PC-9 (cell line): Measurements from ENCODE around the gene C18orf32. TPM values are rescaled to one million over a fixed set of nuclear protein-coding genes. Genes with fewer than 3 reads are reported as not detected.

ENCODE experiments used
- BruUV-seq: library from RNA; stranded (reverse); fragments of 400-500 nt; replicated peaks from 2 replicates; lab custom pipeline; 2021; lab: Mats Ljungman, UMichigan
- CTCF ChIA-PET: fragments of 300-600 bp; sonication (Branson Sonifier 250); formaldehyde crosslinking; loops from one replicate; lab custom pipeline; 2022; ENCODE audit warnings: antibody characterized with exemption; lab: Charles Lee
- POLR2A ChIA-PET: fragments of 300-600 bp; sonication (Branson Sonifier 250); formaldehyde crosslinking; loops from one replicate; lab custom pipeline; 2022; ENCODE audit warnings: antibody characterized with exemption; ENCODE audit not compliant: unreplicated experiment; lab: Charles Lee
- DNase-seq, 2 experiments: peaks; one replicate each; pipeline versions ENCODE4 v3.0.0 to v3.0.0-alpha.2; 2015 to 2022; ENCODE audit warnings: mixed read lengths in 1 of 2
- H2AFZ ChIP-seq: fragments of 200-600 bp; sonication (generic); 2 replicates; pipeline ENCODE4 v1.8.1; 2017; ENCODE audit warnings: antibody characterized with exemption
- H3F3A ChIP-seq: fragments of 200-600 bp; sonication (generic); 2 replicates; pipeline ENCODE4 v1.8.1; 2017; ENCODE audit warnings: antibody characterized with exemption, mild to moderate bottlenecking, low read depth; ENCODE audit not compliant: insufficient read depth
- H3K27ac ChIP-seq: fragments of 200-600 bp; sonication (generic); 2 replicates; pipeline ENCODE4 v1.6.1; 2016; ENCODE audit warnings: mixed run types
- H3K27me3 ChIP-seq: fragments of 200-600 bp; sonication (generic); 2 replicates; pipeline ENCODE4 v1.6.1; 2016; ENCODE audit warnings: low read depth, mixed run types; ENCODE audit not compliant: insufficient read depth
- H3K36me3 ChIP-seq: fragments of 200-600 bp; sonication (generic); 2 replicates; pipeline ENCODE4 v1.6.1; 2016; ENCODE audit warnings: low read depth, mixed run types
- H3K4me1 ChIP-seq: fragments of 200-600 bp; sonication (generic); replicated peaks from 2 replicates; pipeline ENCODE4 v1.6.1; 2016; ENCODE audit warnings: mixed run types; ENCODE audit not compliant: insufficient read depth
- H3K4me2 ChIP-seq: fragments of 200-600 bp; sonication (generic); 2 replicates; pipeline ENCODE4 v1.6.1; 2017; ENCODE audit warnings: mixed run types
- H3K4me3 ChIP-seq: fragments of 200-600 bp; sonication (generic); 2 replicates; pipeline ENCODE4 v1.6.1; 2016; ENCODE audit warnings: mixed run types
- H3K79me2 ChIP-seq: fragments of 200-600 bp; sonication (generic); 2 replicates; pipeline ENCODE4 v1.6.1; 2017; ENCODE audit warnings: low read depth, mixed run types
- H3K9me2 ChIP-seq: fragments of 200-600 bp; sonication (generic); 2 replicates; pipeline ENCODE4 v1.8.1; 2017; ENCODE audit warnings: mild to moderate bottlenecking; ENCODE audit not compliant: insufficient read depth
- H3K9me3 ChIP-seq: fragments of 200-600 bp; sonication (generic); 2 replicates; pipeline ENCODE4 v1.8.1; 2016; ENCODE audit warnings: low read depth; ENCODE audit not compliant: insufficient read depth
- H4K20me1 ChIP-seq: fragments of 200-600 bp; sonication (generic); 2 replicates; pipeline ENCODE4 v1.8.1; 2017; ENCODE audit not compliant: insufficient read depth
- EZH2 ChIP-seq: fragments of 200-600 bp; sonication (generic); IDR thresholded peaks from 2 replicates; pipeline ENCODE4 v1.8.0; 2017; ENCODE audit warnings: antibody characterized with exemption, low read depth
- intact Hi-C: fragments of 100-400 bp; cut with micrococcal nuclease; formaldehyde crosslinking; loops from one replicate; pipeline ENCODE4 v1.10.0; 2022; ENCODE audit not compliant: unreplicated experiment
- total RNA-seq: library from RNA; stranded (reverse); gene quantifications from 2 replicates; pipeline ENCODE4 v1.2.3, GENCODE V29; 2021
- TF ChIP-seq, protein P1 (sequence below): fragments of 200-600 bp; sonication (generic); conservative IDR thresholded peaks from 2 replicates; pipeline ENCODE4 v1.6.1; 2017; ENCODE audit warnings: mixed run types, antibody characterized with exemption, mild to moderate bottlenecking, moderate library complexity

The C18orf32 gene
- total RNA-seq, 1 experiment from 2014 or later, result 19.2 TPM

DNA sequence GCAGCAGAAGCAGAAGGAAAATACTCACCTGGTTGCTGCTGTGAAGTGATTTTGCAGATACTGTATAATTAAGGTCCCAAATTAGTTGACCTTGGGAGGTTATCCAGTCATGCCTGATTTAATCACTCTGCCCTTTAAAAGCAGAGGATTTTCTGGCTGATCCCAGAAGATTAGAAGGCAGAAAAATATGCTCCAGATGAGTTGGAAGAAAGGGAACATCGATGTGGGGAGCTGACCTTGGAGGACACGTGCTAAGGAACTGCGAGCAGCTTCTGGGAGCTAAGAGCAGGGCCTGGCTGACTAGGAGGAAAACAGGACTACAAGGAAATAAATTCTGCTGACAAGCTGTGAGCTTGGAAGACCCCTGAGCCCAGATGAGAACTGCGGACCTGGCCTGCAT is 13.3 kb downstream of the C18orf32 start:
- Histone ChIP-seq H3K4me3 (no peak overlapping the region), H3K27me3 (no peaks in the 10 kb centered on the region), H3K9me2 (no peaks in the 10 kb centered on the region), H4K20me1 (no peaks in the 10 kb centered on the region), H3K27ac (no peak overlapping the region), H3K79me2 (no peaks in the 10 kb centered on the region), H3K4me1 (peaks cover 13% of the 10 kb centered on the region), H3K9me3 (no peaks in the 10 kb centered on the region), H3F3A (peaks cover 7% of the 10 kb centered on the region), H2AFZ (no peak overlapping the region), H3K4me2 (no peak overlapping the region), H3K36me3 (no peaks in the 10 kb centered on the region)
- no peak for DNase-seq
- intact Hi-C loops, result no loop called here
- CTCF ChIA-PET, result interaction anchor here (0.7 kb wide), 1 partner anchor 1554 kb away, joined by 3 read pairs; no protein-coding TSS in a partner anchor
- BruUV-seq, result no TSS peak
- TF ChIP-seq, protein P1, sequence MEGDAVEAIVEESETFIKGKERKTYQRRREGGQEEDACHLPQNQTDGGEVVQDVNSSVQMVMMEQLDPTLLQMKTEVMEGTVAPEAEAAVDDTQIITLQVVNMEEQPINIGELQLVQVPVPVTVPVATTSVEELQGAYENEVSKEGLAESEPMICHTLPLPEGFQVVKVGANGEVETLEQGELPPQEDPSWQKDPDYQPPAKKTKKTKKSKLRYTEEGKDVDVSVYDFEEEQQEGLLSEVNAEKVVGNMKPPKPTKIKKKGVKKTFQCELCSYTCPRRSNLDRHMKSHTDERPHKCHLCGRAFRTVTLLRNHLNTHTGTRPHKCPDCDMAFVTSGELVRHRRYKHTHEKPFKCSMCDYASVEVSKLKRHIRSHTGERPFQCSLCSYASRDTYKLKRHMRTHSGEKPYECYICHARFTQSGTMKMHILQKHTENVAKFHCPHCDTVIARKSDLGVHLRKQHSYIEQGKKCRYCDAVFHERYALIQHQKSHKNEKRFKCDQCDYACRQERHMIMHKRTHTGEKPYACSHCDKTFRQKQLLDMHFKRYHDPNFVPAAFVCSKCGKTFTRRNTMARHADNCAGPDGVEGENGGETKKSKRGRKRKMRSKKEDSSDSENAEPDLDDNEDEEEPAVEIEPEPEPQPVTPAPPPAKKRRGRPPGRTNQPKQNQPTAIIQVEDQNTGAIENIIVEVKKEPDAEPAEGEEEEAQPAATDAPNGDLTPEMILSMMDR, result no peak
- no peak for TF ChIP-seq EZH2
- POLR2A ChIA-PET, result no interaction called here

DNA sequence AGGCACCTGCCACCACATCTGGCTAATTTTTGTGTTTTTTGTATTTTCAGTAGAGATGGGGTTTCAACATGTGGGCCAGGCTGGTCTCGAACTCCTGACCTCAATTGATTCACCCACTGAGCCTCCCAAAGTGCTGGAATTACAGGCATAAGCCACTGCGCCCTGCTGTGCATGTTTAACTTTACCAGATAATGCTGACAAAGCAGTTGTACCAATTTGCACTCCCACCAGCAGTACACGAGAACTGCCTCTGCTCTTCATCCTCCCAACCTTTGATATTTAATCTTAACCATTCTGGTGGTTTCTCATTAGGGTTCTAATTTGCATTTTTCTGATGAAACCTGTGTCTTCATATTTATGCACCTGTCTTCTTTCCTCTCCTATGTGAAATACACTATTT is 14.6 kb downstream of the C18orf32 start:
- CTCF ChIA-PET, result no interaction called here
- no TSS peak for BruUV-seq
- no peaks in the 10 kb centered on the region for H3K9me2 ChIP-seq

DNA sequence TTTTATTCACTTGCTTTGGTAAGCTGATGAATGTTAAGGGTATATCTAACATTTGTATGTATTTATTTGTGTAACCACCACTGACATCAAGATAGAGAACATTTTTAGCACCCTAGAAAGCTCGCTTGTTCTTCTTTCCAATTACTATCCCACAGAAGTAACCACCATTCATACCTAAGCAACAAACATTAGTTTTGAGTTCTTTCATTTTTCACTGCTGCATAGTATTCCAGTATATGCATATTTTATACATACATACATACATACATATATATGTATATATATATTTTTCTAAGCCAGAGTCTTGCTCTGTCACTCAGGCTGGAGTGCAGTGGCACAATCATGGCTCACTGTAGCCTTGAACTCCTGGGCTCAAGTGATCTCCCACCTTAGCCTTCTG is 15.5 kb downstream of the C18orf32 start:
- intact Hi-C loops, result no loop called here
- H3K79me2 ChIP-seq, result no peaks in the 10 kb centered on the region
- no peaks in the 10 kb centered on the region for H3K9me3 ChIP-seq
- TF ChIP-seq EZH2, result no peak
- TF ChIP-seq, protein P1, result no peak
- H3K27ac ChIP-seq, result no peak overlapping the region
- no peak for DNase-seq
- H3K4me1 ChIP-seq, result peaks cover 3% of the 10 kb centered on the region
- H3K4me2 ChIP-seq, result no peak overlapping the region
- H2AFZ ChIP-seq, result no peak overlapping the region
- H4K20me1 ChIP-seq, result no peaks in the 10 kb centered on the region
- H3F3A ChIP-seq, result peaks cover 3% of the 10 kb centered on the region
- ChIA-PET CTCF (no interaction called here), POLR2A (no interaction called here)
- no peaks in the 10 kb centered on the region for H3K36me3 ChIP-seq
- no TSS peak for BruUV-seq
- H3K4me3 ChIP-seq, result no peak overlapping the region
- H3K9me2 ChIP-seq, result no peaks in the 10 kb centered on the region
- H3K27me3 ChIP-seq, result no peaks in the 10 kb centered on the region

More for the DNA sequence above, 14.6 kb downstream of the C18orf32 start:
- no peaks in the 10 kb centered on the region for H3K36me3 ChIP-seq
- DNase-seq, result no peak
- peaks cover 5% of the 10 kb centered on the region for H3F3A ChIP-seq
- H3K4me1 ChIP-seq, result peaks cover 12% of the 10 kb centered on the region
- H3K4me2 ChIP-seq, result no peak overlapping the region
- H3K9me3 ChIP-seq, result no peaks in the 10 kb centered on the region
- POLR2A ChIA-PET, result no interaction called here
- no peaks in the 10 kb centered on the region for H4K20me1 ChIP-seq
- no peaks in the 10 kb centered on the region for H3K79me2 ChIP-seq
- TF ChIP-seq, protein P1, result no peak
- no peak for TF ChIP-seq EZH2
- no peak overlapping the region for H3K27ac ChIP-seq
- intact Hi-C loops, result no loop called here
- no peak overlapping the region for H2AFZ ChIP-seq
- H3K4me3 ChIP-seq, result no peak overlapping the region
- no peaks in the 10 kb centered on the region for H3K27me3 ChIP-seq
